NCI-H2171 (cell line): Measurements from ENCODE around the gene B3GAT2.
A peak's percentile ranks its signal among the peaks of the same experiment; 100 is the strongest.

Experiments
- DNase-seq: peaks from one replicate; lab custom pipeline; 2025; lab: John Stamatoyannopoulos, UW

Gene B3GAT2

GRCh38 chr6:70900047-70900446 lies 56.8 kb downstream of the B3GAT2 start:
- DNase-seq: no peak

GRCh38 chr6:70894001-70894400 lies 62.9 kb downstream of the B3GAT2 start:
- no peak for DNase-seq

- DNase-seq: no peak
Measured at GRCh38 chr6:70889270-70889669, 67.6 kb downstream of the B3GAT2 start.

- DNase-seq: no peak
Measured at GRCh38 chr6:70886661-70887060, 70.2 kb downstream of the B3GAT2 start.

- no peak for DNase-seq
Measured at GRCh38 chr6:70886071-70886470, 70.8 kb downstream of the B3GAT2 start.

- peak; percentile 22 for DNase-seq
Measured at GRCh38 chr6:70884074-70884983, 72.5 kb downstream of the B3GAT2 start.

- no peak for DNase-seq
Measured at GRCh38 chr6:70879496-70879895, 77.4 kb downstream of the B3GAT2 start.

- no peak for DNase-seq
Measured at GRCh38 chr6:70874181-70874913, 82.5 kb downstream of the B3GAT2 start.

- DNase-seq: no peak
Measured at GRCh38 chr6:70872469-70872868, 84.4 kb downstream of the B3GAT2 start.

- DNase-seq: no peak
Measured at GRCh38 chr6:70864401-70864800, 92.5 kb downstream of the B3GAT2 start.

GRCh38 chr6:70863343-70863742 lies 93.5 kb downstream of the B3GAT2 start:
- no peak for DNase-seq

GRCh38 chr6:70860920-70861319 lies 95.9 kb downstream of the B3GAT2 start:
- DNase-seq: no peak

GRCh38 chr6:70860045-70860444 lies 96.8 kb downstream of the B3GAT2 start:
- no peak for DNase-seq

- DNase-seq: no peak
Measured at GRCh38 chr6:70857387-70858077, 99.3 kb downstream of the B3GAT2 start.

GRCh38 chr6:70852667-70853246 lies 104.1 kb downstream of the B3GAT2 start:
- DNase-seq: no peak

- no peak for DNase-seq
Measured at GRCh38 chr6:70849348-70850069, 107.4 kb downstream of the B3GAT2 start.

GRCh38 chr6:70847106-70848084 lies 109.5 kb downstream of the B3GAT2 start:
- DNase-seq: no peak

GRCh38 chr6:70846207-70846835 lies 110.5 kb downstream of the B3GAT2 start:
- no peak for DNase-seq

- DNase-seq: no peak
Measured at GRCh38 chr6:70844301-70844700, 112.6 kb downstream of the B3GAT2 start.
